Adrenal gland (tissue), 5 donors: ENCODE data around the gene METAP2.

Source experiments
- POLR2A ChIP-seq, 2 donors: fragments of 450-650 bp; IDR thresholded peaks; one replicate each; pipeline ENCODE4 v1.6.1; 2017; ENCODE audit warnings: antibody characterized with exemption in 2 of 2, mild to moderate bottlenecking in 2 of 2, moderate library complexity in 1 of 2
- TF ChIP-seq, protein P1 (sequence below), 6 experiments: fragments of 450-650 bp in 4 of 6; fragments of 200-600 bp in 2 of 6; sonication (generic) in 1 of 6; IDR thresholded peaks; 1 replicate in 5 of 6; 2 replicates in 1 of 6; pipeline versions ENCODE4 v1.5.1 to v1.8.0; 2016 to 2021; ENCODE audit warnings: antibody characterized with exemption in 6 of 6, mild to moderate bottlenecking in 2 of 6, moderate library complexity in 1 of 6
- donor health status: DM: no; HTN: no; CAD: no.

- TF ChIP-seq, protein P1, sequence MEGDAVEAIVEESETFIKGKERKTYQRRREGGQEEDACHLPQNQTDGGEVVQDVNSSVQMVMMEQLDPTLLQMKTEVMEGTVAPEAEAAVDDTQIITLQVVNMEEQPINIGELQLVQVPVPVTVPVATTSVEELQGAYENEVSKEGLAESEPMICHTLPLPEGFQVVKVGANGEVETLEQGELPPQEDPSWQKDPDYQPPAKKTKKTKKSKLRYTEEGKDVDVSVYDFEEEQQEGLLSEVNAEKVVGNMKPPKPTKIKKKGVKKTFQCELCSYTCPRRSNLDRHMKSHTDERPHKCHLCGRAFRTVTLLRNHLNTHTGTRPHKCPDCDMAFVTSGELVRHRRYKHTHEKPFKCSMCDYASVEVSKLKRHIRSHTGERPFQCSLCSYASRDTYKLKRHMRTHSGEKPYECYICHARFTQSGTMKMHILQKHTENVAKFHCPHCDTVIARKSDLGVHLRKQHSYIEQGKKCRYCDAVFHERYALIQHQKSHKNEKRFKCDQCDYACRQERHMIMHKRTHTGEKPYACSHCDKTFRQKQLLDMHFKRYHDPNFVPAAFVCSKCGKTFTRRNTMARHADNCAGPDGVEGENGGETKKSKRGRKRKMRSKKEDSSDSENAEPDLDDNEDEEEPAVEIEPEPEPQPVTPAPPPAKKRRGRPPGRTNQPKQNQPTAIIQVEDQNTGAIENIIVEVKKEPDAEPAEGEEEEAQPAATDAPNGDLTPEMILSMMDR (IDR thresholded peaks at IDR 0.05): no peak
- TF ChIP-seq POLR2A (IDR thresholded peaks at IDR 0.05): no peak
Observed at GRCh38 chr12:95528431-95528830, 54.5 kb downstream of the METAP2 start.
